HG02623 (cell line): ENCODE results near the gene PNPO.
A peak's percentile ranks its signal among the peaks of the same experiment; 100 is the strongest.

Experiments used
- ATAC-seq: cut with Tn5 transposase; IDR thresholded peaks from one replicate; pipeline ENCODE4 v1.9.1; 2021; ENCODE audit warnings: moderate library complexity; ENCODE audit not compliant: unreplicated experiment

Gene PNPO

DNA sequence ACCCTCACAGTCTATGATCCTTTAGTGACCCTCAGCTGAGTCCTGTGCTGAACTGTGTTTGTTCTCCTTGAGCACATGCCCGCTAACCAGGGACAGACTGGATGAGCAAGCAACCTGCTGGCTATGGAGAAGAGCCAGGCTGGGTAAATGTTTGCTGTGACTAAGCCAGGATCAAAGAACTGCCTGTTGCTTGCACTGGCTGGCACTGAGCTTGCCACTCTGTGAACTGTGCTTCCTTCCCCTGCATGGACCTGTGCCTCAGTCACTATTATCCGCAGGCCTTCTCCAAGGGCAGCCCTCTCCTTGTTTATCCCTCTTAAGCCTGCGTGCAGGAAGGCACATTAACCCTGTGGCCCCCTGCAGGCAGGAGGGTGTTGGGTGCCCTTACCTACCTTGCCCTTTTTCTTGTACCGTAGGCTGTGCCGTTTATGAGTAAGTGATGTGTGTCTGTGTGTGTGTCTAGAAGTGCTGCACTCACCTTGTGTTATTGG is 7.4 kb downstream of the PNPO start:
- ATAC-seq: no peak

DNA sequence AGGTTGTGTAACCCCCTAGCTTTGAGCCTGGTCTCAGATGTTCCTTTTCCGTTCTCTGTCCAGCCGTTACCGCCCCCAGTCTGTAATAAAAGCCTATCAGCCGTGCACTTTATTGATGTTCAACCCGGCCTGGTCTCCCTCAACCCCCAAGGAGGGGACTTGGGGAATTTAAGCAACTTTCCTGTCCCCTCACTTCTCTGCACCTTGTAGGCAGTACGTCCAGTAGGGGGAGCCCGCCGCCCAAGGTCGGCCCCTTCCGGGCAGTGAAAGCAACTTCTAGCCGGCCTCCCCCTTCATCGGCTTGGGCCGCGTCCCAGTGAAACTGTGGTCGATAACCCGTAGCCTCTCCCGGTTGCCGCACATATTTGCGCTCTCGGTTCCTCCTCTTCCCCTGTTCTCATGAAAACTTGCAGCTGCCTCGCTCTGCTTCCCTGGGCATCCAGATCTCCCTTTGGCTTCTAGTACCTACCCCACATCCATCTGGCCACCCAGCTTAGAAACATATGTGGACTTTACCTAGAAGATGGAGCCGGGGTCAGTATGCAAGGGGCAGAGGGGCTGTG is 7.9 kb downstream of the PNPO start:
- peak; percentile 59 for ATAC-seq

DNA sequence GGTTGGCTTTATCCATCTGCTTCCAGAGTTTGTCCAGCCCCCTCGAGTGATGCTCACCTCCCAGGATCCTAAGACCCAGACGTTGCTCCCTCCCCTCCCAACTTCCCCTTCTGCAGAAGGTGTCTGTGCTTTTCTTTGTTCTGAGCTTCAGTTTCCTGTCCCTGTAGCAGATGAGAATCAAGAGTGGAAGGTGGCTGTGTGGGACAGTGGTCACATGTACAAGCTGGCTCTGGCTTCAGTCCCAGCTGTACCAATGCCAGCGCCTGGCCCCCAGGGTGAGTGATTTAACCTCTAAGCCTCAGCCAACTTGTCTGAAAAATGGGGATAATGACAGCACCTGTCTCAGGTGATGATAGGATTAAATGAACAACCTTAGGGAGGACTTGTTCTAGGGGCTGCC is 8.6 kb downstream of the PNPO start:
- no peak for ATAC-seq

DNA sequence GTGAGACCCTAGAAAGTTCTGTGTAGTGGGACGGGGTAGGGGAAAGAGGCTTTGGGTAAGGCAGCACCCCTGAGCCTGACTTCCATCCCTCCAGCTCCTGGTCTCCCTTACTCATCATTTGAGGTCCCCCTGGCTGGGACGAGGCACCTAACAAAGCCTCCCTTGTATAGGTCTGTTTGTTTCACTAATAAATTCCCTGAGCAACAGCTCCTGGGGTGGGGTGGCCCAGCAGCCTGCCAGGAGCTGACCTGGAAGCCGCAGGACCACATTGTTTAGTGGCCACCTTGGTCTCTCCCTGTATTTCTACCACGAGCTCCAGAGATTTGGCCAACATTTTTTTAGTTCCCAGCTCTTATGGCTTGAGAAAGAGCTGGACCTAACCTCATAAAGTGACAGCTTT is 9.1 kb downstream of the PNPO start:
- ATAC-seq: no peak

DNA sequence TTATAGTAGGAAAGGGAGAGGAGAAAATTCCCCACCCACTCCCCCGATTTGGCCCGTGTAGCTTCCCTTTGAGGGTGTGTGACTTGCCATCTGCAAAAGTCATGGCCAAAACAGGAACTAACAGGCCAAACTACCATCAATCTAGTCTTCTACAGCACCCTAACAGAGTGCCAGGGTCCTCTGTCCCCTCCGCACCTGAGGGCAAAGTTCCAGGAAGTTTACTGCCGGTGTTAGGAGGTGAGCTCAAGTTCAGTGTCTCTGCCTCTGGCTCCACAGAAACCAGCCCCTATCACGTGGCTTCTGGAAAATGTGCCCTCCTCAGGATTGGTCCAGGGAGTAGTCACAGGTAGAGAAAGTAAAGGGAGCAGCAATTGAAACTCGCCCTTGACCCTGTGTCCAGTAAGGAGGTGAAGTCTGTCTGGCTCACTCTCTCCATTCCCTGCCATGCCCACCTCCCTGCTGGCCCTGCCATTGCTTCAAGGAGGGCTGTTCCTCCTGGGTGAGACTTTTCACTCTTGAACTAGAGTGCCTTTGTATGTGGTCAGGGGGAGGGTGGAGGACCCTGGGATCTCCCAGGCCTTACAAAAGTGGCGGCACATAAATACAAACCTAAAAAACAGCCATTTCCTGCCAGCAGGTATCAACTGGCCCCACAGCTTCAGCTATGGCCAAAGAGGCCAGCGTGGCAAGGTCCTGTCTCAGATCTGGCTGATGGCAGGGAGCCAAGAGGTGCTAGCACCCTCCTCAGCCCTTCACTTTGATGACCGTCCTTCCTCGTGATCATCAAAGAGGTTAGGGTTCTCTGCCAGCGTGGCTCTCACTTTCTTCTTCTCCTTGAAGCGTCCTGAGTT is 11.0 kb downstream of the PNPO start:
- ATAC-seq: no peak

DNA sequence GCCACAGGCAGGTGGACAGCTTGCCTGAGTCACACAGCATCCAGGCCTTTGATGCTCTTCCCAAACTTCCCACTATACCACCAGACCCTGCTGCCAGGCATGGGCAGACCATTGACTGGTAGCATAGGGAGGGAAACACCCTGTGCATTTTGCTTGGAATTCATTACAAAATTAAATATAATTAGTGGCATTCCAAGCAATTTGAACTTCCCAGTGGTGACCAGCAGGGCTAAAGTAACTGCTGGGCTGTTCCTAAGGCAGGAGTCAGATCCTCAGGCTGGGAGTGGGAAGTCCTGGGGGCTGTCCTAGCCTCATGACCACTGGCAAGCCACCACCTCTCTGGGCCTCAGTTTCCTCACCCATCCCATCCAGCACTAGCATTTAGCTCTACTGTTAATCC is 12.5 kb downstream of the PNPO start:
- no peak for ATAC-seq

DNA sequence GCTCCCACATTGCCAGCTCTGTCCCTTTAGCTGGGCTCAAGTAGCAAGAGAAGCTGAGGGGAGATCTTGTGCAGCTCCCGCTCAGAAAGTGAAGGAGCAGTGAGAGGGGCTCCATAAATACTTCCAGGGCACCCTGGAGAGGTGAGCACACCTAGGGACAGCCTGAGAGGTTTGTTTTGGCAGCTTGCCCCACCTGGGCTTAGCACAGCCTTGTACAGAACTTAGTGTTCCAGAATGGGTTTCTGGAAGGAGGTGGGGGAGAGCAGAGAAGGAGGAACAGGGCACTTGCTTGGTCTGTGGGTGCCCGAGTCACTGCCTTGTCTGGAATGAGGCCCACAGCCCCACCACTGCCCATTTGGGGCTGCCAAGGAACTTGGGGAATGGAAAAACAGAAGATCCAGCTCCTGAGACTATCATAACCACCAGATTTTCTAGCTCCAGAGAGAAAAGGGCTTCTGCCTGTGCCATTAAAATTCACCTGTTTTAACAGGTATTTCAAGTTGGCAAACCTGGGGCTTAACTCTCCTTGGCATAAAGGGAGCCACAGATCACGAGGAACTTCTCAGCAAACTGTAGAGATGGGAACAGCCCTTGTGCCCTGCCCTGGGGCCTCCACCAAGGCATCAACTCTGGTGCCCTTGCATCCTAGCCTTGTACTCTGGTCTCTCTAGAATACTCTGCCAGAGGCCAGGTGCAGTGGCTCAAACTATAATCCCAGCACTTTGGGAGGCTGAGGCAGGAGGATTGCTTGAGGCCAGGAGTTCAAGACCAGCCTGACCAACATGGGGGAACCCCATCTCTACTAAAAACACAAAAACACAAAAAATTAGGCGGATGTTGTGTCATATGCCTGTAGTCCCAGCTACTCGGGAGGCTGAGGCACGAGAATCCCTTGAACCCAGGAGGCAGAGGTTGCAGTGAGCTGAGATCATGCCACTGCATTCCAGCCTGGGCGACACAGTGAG is 14.4 kb downstream of the PNPO start:
- no peak for ATAC-seq

DNA sequence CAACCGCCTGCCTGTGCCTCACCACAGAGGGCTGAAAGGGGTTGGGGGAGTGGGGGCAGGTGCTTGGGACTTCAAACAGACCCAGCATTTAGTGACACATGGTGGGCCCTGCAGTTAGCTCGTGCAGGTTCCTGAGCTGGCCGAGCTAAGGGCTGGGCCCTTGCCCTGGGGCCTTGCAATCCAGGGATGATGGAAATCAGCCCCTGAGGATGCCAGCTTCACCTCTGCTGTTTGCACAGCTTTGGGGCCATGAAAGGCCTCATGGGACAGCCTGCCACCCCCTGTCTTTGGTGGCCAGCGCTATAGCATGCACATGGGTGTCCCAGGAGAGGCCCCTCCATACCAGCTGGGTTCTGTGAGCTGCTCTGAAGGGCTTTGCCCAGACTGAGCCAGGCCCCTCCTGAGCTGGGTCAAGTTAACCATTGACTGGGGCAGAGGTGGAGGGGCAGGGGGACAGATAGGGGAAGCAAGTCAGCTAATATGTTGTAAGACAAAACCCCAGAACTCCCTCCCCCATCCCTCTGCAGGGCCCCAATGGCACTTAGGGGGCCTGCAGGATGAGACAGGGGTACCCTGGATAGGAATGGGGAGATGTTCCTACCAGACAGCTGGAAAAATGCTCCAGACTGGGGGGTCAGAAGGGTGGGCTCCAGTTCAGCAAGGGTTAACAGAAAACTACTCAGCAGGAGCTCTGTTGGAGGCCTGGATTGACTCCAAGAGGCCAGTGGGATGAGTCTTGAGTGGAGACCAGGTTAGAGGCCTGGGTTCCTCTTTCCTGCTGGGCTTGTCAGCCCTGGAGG is 15.6 kb downstream of the PNPO start:
- no peak for ATAC-seq

DNA sequence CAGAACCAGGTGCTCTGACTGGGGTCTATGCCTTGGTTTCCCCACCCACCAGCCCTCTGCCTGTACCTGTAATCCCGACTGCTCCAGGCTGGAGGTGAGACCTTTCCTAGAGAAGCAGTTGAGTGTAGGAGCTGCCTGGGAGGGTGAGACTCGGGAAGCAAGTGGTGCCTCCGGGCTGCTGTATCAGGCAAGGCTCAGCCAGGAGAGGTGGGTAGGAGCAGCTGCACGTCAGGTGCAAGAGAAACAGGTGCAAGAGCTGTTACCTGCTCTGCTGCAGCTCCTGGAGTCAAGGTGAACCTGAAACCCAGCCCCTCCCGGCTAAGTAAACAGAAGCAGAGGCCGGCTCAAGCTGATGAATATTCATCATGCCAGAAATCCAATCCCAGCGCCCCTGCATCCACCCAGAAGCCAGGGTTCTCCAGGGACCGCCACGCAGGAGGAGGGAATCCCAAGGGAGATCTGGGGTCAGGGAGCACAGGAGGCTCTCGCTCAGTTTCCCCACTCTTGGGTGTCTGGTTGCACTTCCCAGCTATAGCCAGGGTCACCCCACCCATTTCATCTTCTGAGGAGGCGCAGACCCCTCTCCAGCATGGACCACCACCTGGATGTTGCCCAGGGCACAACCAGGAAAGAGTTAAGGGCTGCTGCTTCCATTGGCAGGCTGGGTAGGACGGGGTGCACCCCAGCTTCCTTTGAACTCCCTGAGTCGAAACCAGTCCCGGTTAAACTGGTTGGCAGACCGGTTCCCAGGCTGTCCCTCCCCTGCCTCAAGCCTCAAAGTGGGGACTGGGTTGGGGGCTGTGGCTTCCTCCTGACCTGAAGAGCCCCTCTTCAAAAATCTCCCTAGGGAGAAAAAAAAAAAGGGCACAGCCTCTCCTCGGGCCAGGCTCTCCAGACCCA is 16.5 kb downstream of the PNPO start, which contains the start of gene PRR15L:
PRR15L (minus strand) TSS at position 293 of the 900 bp plus-strand sequence. CDS start 4,649 bp downstream, outside the sequence.
- ATAC-seq: no peak

DNA sequence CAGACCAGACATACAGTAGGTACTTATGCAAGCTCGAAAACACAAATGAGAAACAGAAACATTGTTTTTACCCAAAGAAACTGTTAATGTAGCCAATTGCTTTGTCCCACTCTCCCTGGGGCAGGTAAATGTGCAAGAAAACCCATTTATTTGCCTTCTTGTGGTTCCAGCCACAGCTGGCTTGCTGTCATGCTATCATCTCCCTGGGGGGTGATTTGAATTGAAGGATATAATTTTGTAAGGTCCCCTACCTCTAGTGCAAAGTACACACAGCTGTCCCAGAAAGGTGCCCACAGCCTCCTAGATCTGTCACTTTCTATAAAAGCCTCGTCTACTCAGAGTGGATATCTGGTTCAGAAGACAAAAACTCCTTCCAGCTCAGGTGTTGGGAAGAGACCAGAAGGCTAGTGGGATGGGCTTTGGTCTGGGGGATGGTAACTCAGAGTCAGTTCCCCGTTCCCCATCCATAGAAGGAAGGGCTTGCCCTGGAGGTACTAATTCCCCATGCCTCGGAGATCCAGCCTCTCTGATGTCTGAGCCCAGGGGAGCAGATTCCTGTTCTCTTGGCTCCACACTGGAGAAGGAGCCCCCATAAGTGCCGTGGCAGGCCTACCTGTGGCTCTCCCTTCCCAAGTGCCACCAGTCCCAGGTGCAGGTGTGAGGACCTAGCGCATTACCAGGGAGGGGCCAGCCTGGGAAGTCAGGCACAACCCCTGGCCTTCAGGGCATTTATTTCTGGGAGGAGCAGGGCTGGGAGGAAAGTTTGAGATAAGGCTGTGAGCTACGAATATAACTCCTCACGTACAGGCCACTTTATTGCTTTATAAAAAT is 18.7 kb downstream of the PNPO start:
- no peak for ATAC-seq

DNA sequence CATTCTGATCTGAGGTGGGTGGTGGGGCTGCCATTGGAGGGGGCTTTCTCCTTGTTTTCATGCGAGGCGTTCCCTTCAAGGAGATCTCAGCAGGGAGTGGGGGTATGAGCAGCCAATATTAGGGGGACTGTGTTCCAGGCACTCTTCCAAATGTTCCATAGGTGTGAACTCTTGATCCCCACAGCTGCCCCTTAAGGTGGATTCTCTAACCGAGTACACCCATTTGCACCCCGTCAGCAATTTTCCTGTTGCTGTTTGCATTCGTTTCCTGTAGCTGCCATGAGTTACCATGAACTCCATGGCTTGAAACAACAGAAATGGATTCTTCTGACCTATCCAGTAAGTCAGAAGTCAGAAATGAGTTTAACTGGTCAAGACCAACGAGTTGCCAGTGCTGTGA is 20.0 kb downstream of the PNPO start:
- no peak for ATAC-seq

DNA sequence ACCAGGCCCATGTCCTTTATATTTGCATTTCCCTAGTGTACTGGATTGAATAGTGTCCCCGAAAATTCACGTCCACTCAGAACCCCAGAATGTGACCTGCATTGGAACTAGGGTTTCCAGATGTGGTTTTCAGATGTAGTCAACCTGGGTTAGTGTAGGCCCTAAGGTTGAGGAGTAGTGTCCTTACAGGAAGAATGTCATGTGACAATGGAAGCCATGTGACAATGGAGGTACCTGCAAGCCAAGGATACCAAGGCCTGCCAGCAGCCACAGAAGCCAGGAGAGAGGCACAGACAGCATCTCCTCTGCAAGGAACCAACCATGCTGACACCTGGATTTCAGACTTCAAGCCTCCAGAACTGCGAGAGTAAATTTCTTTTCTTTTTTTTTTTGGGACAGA is 21.5 kb downstream of the PNPO start:
- ATAC-seq: no peak

DNA sequence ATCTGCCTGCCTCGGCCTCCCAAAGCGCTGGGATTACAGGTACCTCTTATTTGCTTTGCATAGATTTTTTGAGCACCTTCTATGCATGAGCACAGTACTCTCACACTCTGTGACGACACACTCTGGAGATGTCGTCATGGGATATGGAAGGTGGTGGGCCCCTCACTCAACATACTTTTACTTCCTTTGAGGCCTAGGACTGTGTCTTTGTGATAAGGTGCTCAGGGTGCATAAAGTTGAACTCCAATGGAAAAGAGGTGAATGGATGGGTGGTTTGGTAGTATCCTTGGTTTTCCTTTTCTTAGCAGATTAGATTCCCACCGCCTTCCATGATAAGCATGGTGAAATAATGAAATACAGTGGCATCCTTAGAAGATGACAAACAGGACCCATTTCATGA is 23.5 kb downstream of the PNPO start:
- ATAC-seq: no peak

DNA sequence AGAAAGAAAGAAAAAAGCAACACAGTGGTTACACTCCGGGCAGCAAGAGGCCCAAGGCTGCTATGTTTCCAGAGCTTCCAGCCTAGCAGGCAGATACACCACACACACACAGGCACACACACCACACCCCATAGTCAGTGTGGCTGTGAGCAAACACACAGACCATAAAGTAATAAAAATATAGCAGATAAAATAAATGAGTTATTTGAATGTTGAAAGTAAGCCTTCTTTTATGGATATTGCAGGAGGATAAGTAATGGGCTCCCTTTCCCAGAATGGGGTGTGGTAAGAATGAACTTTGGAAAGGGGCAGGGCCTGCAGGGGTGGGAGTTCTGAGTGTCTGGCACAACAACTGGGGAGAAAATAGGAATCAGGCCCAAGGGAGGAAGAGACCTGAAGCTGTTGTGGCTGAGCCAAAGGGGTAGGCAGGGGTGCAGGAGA is 24.7 kb downstream of the PNPO start:
- ATAC-seq: no peak

DNA sequence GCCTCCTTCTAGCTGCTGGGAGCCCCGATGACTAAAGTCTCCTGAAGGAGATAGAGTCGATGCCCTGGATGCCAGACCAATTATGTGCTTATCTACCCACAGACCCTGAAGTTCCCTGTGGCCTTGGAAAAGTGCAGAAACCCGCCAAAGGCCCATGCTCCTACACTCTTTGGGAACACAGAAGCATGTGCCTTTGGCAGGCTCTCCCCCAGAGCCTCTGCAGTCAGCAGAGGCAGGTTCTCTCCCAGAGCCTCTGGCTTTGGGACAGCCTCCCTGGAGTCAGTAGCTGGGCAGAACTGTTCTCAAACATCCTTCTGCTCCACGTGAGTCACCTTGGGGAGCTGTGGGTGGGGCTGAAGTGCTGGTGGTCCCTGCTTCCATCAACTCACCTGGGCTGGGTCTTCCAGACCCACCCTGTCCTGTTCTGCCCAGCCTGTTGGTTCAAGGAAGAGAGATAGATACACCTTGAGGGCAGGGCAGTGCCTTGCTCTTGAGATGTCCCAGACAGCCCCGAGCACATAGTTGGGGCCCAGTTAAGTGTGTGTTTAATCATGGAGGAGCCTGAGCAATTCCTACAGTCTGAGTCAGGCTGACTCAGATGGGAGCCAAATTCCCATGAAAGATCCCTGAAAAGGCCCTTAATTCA is 26.4 kb downstream of the PNPO start:
- no peak for ATAC-seq

DNA sequence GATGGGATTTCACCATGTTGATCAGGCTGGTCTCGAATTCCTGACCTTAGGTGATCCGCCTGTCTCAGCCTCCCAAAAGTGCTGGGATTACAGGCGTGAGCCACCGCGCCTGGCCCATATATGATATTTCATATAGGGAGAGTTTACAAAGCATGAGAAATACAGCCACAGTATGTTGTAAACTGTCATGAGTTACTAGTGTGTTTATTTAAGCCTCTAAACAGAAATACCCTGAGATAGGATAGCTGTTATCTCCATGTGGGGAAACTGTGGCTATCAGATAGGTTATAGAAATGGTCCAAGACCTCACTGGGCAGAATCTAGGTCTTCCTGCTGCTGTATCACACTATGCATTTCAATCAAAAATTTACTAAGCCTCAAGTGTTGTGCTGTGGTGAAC is 27.5 kb downstream of the PNPO start:
- ATAC-seq: no peak

DNA sequence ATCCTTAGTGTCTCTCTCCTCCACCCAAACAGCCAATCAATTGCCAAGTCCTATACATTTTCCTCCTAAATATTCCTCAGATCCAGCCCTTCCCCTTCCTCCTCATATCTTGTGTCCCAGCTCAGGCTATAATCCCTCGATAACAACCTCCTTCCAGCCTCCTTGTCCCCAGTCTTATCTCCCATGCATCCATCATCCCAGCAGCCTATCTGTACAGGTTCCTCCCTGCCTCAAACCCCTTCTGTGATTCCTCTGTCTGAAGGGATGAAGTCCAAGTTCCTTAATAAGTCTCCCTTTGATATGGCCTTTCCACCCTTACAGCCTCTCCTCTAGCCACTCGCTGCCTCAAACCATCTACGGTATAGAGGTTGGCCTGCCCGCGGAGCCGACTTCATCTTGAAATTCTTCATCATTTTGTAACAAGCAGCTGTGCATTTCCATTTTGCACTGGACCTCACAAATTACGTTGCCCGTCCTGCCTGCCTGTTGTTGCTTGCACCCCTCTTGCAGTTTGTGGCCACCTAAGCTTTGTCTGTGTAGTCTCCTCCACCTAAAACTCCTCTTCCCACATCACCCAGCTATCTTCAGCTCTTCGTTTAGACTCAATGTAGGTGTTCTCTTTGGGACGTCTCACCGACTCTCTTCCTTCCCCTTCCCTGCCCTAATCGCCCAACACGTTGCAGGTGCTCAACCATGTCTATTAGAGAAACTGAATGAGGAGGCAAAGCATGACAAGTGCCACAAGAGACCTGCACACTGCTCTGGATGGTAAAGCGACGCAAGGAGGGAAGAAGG is 28.8 kb downstream of the PNPO start:
- no peak for ATAC-seq
